ENCODE results near the gene TMEM258. TPM values are rescaled to one million over a fixed set of nuclear protein-coding genes. Genes with fewer than 3 reads are reported as not detected.

TMEM258 gene
- total and polyA plus RNA-seq, 9 of the 15 experiments (the other 6 are each of a cell fraction or from before 2014, with no cell fraction given): 97.2 to 856 (median 231) TPM

GRCh38 chr11:61791737-61792309 is 576 bp downstream of the TMEM258 start (continued):
- 0 out of 2 replicates have a peak, but pooled peaks have one; percentile 15 for TF ChIP-seq PML (IDR thresholded peaks at IDR 0.05; ENCODE audit: low read length)
- TF ChIP-seq ZNF184 (CRISPR knock-in tag; IDR thresholded peaks at IDR 0.05): no peak
- no peak for TF ChIP-seq ZNF134 (CRISPR knock-in tag; conservative IDR thresholded peaks at IDR 0.05)
- no peak for TF ChIP-seq MCM5 (IDR thresholded peaks at IDR 0.05; ENCODE audit: low read depth)
- TF ChIP-seq CHCHD3 (CRISPR knock-in tag; IDR thresholded peaks at IDR 0.05): no peak
- TF ChIP-seq PHTF2 (CRISPR knock-in tag; IDR thresholded peaks at IDR 0.05): no peak
- TF ChIP-seq CREM (IDR thresholded peaks at IDR 0.05; ENCODE audit: low read depth): peak; percentile 71
- TF ChIP-seq NR1H2 (CRISPR knock-in tag; IDR thresholded peaks at IDR 0.05): no peak
- TF ChIP-seq ZNF217 (CRISPR knock-in tag; IDR thresholded peaks at IDR 0.05): no peak
- no peak for TF ChIP-seq HNRNPL (IDR thresholded peaks at IDR 0.05; ENCODE audit: low read depth, low read length)
- peak; percentile 90 for TF ChIP-seq BRD9 (IDR thresholded peaks at IDR 0.05; ENCODE audit: low read depth, partially characterized antibody)
- TF ChIP-seq, protein P1, sequence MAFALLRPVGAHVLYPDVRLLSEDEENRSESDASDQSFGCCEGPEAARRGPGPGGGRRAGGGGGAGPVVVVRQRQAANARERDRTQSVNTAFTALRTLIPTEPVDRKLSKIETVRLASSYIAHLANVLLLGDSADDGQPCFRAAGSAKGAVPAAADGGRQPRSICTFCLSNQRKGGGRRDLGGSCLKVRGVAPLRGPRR (CRISPR knock-in tag; IDR thresholded peaks at IDR 0.05): no peak
- TF ChIP-seq MTA3 (IDR thresholded peaks at IDR 0.05; ENCODE audit: borderline replicate concordance): 0 out of 2 replicates have a peak, but pooled peaks have one; percentile 9
- TF ChIP-seq TBP (optimal IDR thresholded peaks at IDR 0.05; ENCODE audit: low read depth, low read length): no peak
- TF ChIP-seq DNMT1 (IDR thresholded peaks at IDR 0.05): no peak
- TF ChIP-seq, protein P2, sequence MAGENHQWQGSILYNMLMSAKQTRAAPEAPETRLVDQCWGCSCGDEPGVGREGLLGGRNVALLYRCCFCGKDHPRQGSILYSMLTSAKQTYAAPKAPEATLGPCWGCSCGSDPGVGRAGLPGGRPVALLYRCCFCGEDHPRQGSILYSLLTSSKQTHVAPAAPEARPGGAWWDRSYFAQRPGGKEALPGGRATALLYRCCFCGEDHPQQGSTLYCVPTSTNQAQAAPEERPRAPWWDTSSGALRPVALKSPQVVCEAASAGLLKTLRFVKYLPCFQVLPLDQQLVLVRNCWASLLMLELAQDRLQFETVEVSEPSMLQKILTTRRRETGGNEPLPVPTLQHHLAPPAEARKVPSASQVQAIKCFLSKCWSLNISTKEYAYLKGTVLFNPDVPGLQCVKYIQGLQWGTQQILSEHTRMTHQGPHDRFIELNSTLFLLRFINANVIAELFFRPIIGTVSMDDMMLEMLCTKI (IDR thresholded peaks at IDR 0.05; ENCODE audit: partially characterized antibody): no peak
- TF ChIP-seq CTBP1 (IDR thresholded peaks at IDR 0.05; ENCODE audit: borderline replicate concordance): 0 out of 2 replicates have a peak, but pooled peaks have one; percentile 12
- TF ChIP-seq, protein P3, sequence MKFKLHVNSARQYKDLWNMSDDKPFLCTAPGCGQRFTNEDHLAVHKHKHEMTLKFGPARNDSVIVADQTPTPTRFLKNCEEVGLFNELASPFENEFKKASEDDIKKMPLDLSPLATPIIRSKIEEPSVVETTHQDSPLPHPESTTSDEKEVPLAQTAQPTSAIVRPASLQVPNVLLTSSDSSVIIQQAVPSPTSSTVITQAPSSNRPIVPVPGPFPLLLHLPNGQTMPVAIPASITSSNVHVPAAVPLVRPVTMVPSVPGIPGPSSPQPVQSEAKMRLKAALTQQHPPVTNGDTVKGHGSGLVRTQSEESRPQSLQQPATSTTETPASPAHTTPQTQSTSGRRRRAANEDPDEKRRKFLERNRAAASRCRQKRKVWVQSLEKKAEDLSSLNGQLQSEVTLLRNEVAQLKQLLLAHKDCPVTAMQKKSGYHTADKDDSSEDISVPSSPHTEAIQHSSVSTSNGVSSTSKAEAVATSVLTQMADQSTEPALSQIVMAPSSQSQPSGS (CRISPR knock-in tag; IDR thresholded peaks at IDR 0.05): no peak
- TF ChIP-seq NFXL1 (CRISPR knock-in tag; IDR thresholded peaks at IDR 0.05): no peak
- TF ChIP-seq LEF1 (IDR thresholded peaks at IDR 0.05): no peak
- no peak for TF ChIP-seq POLR2B (IDR thresholded peaks at IDR 0.05; ENCODE audit: low read depth, partially characterized antibody)
- no peak for TF ChIP-seq IRF9 (tag; IDR thresholded peaks at IDR 0.05)
- TF ChIP-seq ZNF75A (CRISPR knock-in tag; IDR thresholded peaks at IDR 0.05): no peak
- TF ChIP-seq KLF6 (CRISPR knock-in tag; IDR thresholded peaks at IDR 0.05; ENCODE audit: borderline replicate concordance): no peak
- peak; percentile 22; the same call in 1 of the 2 replicates for TF ChIP-seq RFX1 (IDR thresholded peaks at IDR 0.05)
- TF ChIP-seq USF1 (CRISPR knock-in tag; IDR thresholded peaks at IDR 0.05): no peak

Measured in K562 (cell line).